GM12878 (cell line): ENCODE data around the gene B3GNT3. TPM values are rescaled to one million over a fixed set of nuclear protein-coding genes. Genes with fewer than 3 reads are reported as not detected.

Experiments
- ATAC-seq: fragments of 200-7000 bp; cut with Tn5 transposase; 3 replicates; pipeline ENCODE4 v1.9.1; 2020; ENCODE audit warnings: mild to moderate bottlenecking, moderate library complexity
- BruUV-seq: library from RNA; stranded (reverse); fragments of 400-500 nt; replicated peaks from 2 replicates; lab custom pipeline; 2021; lab: Mats Ljungman, UMichigan
- CTCF ChIA-PET: fragments of 300-600 bp; sonication (Branson Sonifier 250); formaldehyde crosslinking; extraction: SDS; loops from one replicate; lab custom pipeline; 2021; ENCODE audit warnings: inconsistent platforms; lab: Yijun Ruan, JAX
- POLR2A ChIA-PET: fragments of 350-600 bp; formaldehyde crosslinking; extraction: SDS; loops from one replicate; lab custom pipeline; 2021; ENCODE audit warnings: inconsistent platforms; lab: Charles Lee
- RAD21 ChIA-PET: fragments of 300-600 bp; sonication (Branson Sonifier 250); formaldehyde crosslinking; loops from one replicate; lab custom pipeline; 2023; ENCODE audit warnings: antibody characterized with exemption; ENCODE audit not compliant: unreplicated experiment; lab: Charles Lee
- SMC1A ChIA-PET: fragments of 300-600 bp; sonication (Branson Sonifier 250); formaldehyde crosslinking; loops from one replicate; lab custom pipeline; 2023; ENCODE audit not compliant: unreplicated experiment, uncharacterized antibody; lab: Charles Lee
- DNase-seq: peaks from one replicate; pipeline ENCODE4 v3.0.0-alpha.2; 2011; ENCODE audit warnings: low read depth, low spot score
- FAIRE-seq: peaks from 3 replicates; lab custom pipeline; 2011; peaks lifted over from hg19 to GRCh38; lab: Jason Lieb, UNC
- H2AFZ ChIP-seq: 2 replicates; pipeline ENCODE4 v1.6.0; 2011; ENCODE audit warnings: low read depth, low read length, control low read depth; ENCODE audit not compliant: control insufficient read depth
- H3K27ac ChIP-seq: 2 replicates; pipeline ENCODE4 v1.5.1; 2011; ENCODE audit warnings: control low read depth; ENCODE audit not compliant: control insufficient read depth, insufficient read depth
- H3K27me3 ChIP-seq, 2 experiments: replicated peaks in 1 of 2; 2 replicates each; pipeline versions ENCODE4 v1.6.0 to v1.6.1; 2011; ENCODE audit warnings: low read length in 1 of 2; ENCODE audit not compliant: control insufficient read depth in 2 of 2, insufficient read depth in 2 of 2
- H3K36me3 ChIP-seq, 2 experiments: 2 replicates each; pipeline ENCODE4 v1.5.1; 2011; ENCODE audit warnings: low read length in 1 of 2; ENCODE audit not compliant: control insufficient read depth in 2 of 2, insufficient read depth in 2 of 2
- H3K4me1 ChIP-seq: 2 replicates; pipeline ENCODE4 v1.6.1; 2011; ENCODE audit warnings: mild to moderate bottlenecking, low read length, moderate library complexity, mixed read lengths; ENCODE audit not compliant: control insufficient read depth, insufficient read depth
- H3K4me2 ChIP-seq: 2 replicates; pipeline ENCODE4 v1.6.0; 2011; ENCODE audit warnings: control low read depth; ENCODE audit not compliant: control insufficient read depth, insufficient read depth
- H3K4me3 ChIP-seq: fragments of 200-600 bp; sonication (generic); 2 replicates; pipeline ENCODE4 v1.5.1; 2016
- H3K79me2 ChIP-seq: 2 replicates; pipeline ENCODE4 v1.6.0; 2011; ENCODE audit warnings: low read length; ENCODE audit not compliant: control insufficient read depth, insufficient read depth
- H3K9ac ChIP-seq: 2 replicates; pipeline ENCODE4 v1.8.0; 2011; ENCODE audit warnings: low read length, control low read depth, mixed read lengths; ENCODE audit not compliant: control insufficient read depth, insufficient read depth
- H3K9me3 ChIP-seq: replicated peaks from 3 replicates; pipeline ENCODE4 v1.5.1; 2011; ENCODE audit warnings: mild to moderate bottlenecking, low read length; ENCODE audit not compliant: control insufficient read depth, insufficient read depth
- H4K20me1 ChIP-seq: 2 replicates; pipeline ENCODE4 v1.6.0; 2011; ENCODE audit not compliant: control insufficient read depth, insufficient read depth
- ASH2L ChIP-seq: fragments of 300-600, 200-600 bp; sonication (generic); IDR thresholded peaks from 2 replicates; pipeline ENCODE4 v1.6.1; 2017; ENCODE audit warnings: low read depth, mild to moderate bottlenecking, borderline replicate concordance
- BACH1 ChIP-seq: fragments of 450-650 bp; IDR thresholded peaks from 2 replicates; pipeline ENCODE4 v1.6.1; 2017; ENCODE audit warnings: mild to moderate bottlenecking, borderline replicate concordance
- CHD4 ChIP-seq: fragments of 200-600 bp; sonication (generic); IDR thresholded peaks from 2 replicates; pipeline ENCODE4 v1.6.1; 2016; ENCODE audit warnings: mild to moderate bottlenecking
- HDAC2 ChIP-seq: fragments of 200-600 bp; sonication (generic); IDR thresholded peaks from 2 replicates; pipeline ENCODE4 v1.6.1; 2017
- NR2C1 ChIP-seq: fragments of 450-650 bp; IDR thresholded peaks from 2 replicates; pipeline ENCODE4 v1.6.1; 2017; ENCODE audit warnings: antibody characterized with exemption, mild to moderate bottlenecking, moderate library complexity
- SIX5 ChIP-seq: IDR thresholded peaks from 2 replicates; pipeline ENCODE4 v1.6.1; 2011; ENCODE audit warnings: mild to moderate bottlenecking, low read depth, low read length, moderate library complexity; ENCODE audit not compliant: severe bottlenecking
- WGBS: methylation state at CpG from one replicate; pipeline ENCODE4 v1.1.6; 2016; ENCODE audit warnings: low lambda C conversion rate; ENCODE audit not compliant: insufficient replicate concordance, insufficient coverage; ENCODE audit errors: missing lambda C conversion rate; 5-methylcytosine and 5-hydroxymethylcytosine counted together
- in situ Hi-C: fragments of 300-500 bp; cut with MboI; formaldehyde crosslinking; loops from 9 replicates; pipeline ENCODE4 v1.14.3; 2018; ENCODE audit warnings: mixed read lengths
- intact Hi-C: fragments of 100-400 bp; cut with micrococcal nuclease; formaldehyde crosslinking; loops from one replicate; pipeline ENCODE4 v1.14.2; 2022; ENCODE audit not compliant: unreplicated experiment
- polyA plus RNA-seq, 11 experiments: library from polyadenylated mRNA; depleted of rRNA in 4 of 11; unstranded in 6 of 11; stranded (reverse) in 5 of 11; fragments of >200 nt; fragmentation: Nextera tagmentation in 4 of 11; fragmentation: Illumina TruSeq in 1 of 11; extraction: Ambion mirVana in 4 of 11; extraction: Trizol in 1 of 11; gene quantifications; 1 replicate in 1 of 11; 2 replicates in 10 of 11; pipeline versions ENCODE4 v1.2.1 to v1.2.3, GENCODE V29; 2011 to 2016; ENCODE audit warnings: inconsistent platforms in 2 of 11, missing spikeins in 2 of 11, low read depth in 1 of 11
- total RNA-seq, 4 experiments: library from RNA; depleted of rRNA in 3 of 4; stranded (reverse); fragments of >200 nt in 3 of 4; fragmentation: Illumina TruSeq in 1 of 4; extraction: Trizol in 1 of 4; gene quantifications; 2 replicates each; pipeline versions ENCODE4 v1.2.1 to v1.2.3, GENCODE V29; 2013 to 2021
- TF ChIP-seq, protein P1 (sequence below): fragments of 150-350 bp; IDR thresholded peaks from 2 replicates; pipeline ENCODE4 v1.6.1; 2014; ENCODE audit warnings: mild to moderate bottlenecking, low read depth, low read length
- TF ChIP-seq, protein P2 (sequence below): fragments of 450-650 bp; IDR thresholded peaks from 2 replicates; pipeline ENCODE4 v1.6.1; 2017; ENCODE audit warnings: mild to moderate bottlenecking, moderate library complexity

B3GNT3 gene
- total and polyA plus RNA-seq, 10 of the 15 experiments (the other 5 are each of a cell fraction or from before 2014, with no cell fraction given), result not detected

DNA sequence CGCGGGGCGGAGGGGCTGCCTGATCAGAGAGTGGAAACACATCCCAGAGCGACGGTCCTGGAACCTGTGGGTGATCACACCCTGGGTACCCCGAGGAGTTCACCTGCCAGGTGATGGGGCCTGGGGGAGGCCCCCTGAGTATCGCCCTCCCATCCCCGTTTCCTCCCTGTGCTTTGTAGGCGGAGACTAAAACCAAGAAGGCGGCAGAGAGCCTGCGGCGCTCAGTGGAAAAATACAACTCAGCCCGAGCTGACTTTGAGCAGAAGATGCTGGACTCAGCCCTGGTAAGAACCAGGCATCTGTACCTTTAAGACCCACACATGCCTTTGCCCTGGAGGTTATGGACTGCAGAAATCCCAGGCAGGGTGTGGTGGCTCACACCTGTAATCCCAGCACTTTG, 24.3 kb upstream of the B3GNT3 start:
- FAIRE-seq (no peak), ATAC-seq (no peak), DNase-seq (no peak)
- Histone ChIP-seq H3K4me1 (peaks cover 3% of the 10 kb centered on the region), H3K9ac (no peak overlapping the region), H3K4me3 (no peak overlapping the region), H3K79me2 (no peaks in the 10 kb centered on the region), H3K4me2 (no peak overlapping the region), H2AFZ (no peak overlapping the region), H3K36me3 (peaks cover 11 to 14% of the 10 kb centered on the region in 2 experiments), H3K27me3 (no peaks in the 10 kb centered on the region), H3K9me3 (no peaks in the 10 kb centered on the region), H4K20me1 (no peaks in the 10 kb centered on the region)
- CTCF ChIA-PET, result no interaction called here
- intact Hi-C loops (no loop called here), in situ Hi-C loops (no loop called here)
- RAD21 ChIA-PET, result interaction anchor here (1.4 kb wide), 1 partner anchor 12 kb away, joined by 3 read pairs; no protein-coding TSS in a partner anchor
- no TSS peak for BruUV-seq
- SMC1A ChIA-PET, result interaction anchor here (0.6 kb wide), 1 partner anchor 184 kb away, joined by 3 read pairs; no protein-coding TSS in a partner anchor
- WGBS, result 82% methylated on average over 13 of the region's 13 CpGs
- POLR2A ChIA-PET, result no interaction called here
- TF ChIP-seq, protein P1, sequence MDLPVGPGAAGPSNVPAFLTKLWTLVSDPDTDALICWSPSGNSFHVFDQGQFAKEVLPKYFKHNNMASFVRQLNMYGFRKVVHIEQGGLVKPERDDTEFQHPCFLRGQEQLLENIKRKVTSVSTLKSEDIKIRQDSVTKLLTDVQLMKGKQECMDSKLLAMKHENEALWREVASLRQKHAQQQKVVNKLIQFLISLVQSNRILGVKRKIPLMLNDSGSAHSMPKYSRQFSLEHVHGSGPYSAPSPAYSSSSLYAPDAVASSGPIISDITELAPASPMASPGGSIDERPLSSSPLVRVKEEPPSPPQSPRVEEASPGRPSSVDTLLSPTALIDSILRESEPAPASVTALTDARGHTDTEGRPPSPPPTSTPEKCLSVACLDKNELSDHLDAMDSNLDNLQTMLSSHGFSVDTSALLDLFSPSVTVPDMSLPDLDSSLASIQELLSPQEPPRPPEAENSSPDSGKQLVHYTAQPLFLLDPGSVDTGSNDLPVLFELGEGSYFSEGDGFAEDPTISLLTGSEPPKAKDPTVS, result no peak
- TF ChIP-seq SIX5, result no peak
- TF ChIP-seq, all 136 proteins: peak for 0
- H3K27ac ChIP-seq, result no peak overlapping the region

DNA sequence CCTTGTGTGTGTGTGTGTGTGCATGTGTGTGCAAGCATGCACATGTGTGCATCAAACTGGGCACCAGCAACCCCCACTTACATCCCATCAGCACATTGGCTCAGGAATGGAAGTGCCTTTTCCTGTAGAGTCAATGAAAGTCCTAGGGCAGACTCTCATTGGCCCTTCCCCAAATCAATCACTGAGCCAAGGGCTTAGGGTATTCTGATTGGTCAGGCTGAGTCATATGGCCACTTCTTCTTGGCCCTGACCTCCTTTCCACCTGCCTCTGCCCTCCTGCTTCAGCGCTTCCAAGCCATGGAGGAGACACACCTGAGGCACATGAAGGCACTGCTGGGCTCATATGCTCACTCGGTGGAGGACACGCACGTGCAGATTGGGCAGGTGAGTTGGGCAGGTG, 22.8 kb upstream of the B3GNT3 start:
- intact Hi-C loops (no loop called here), in situ Hi-C loops (no loop called here)
- Histone ChIP-seq H3K9me3 (no peaks in the 10 kb centered on the region), H2AFZ (no peak overlapping the region), H3K4me2 (no peak overlapping the region), H3K4me1 (peaks cover 18% of the 10 kb centered on the region), H3K79me2 (no peaks in the 10 kb centered on the region), H3K9ac (no peak overlapping the region), H4K20me1 (no peaks in the 10 kb centered on the region; the same call in 1 of the 2 replicates), H3K27ac (no peak overlapping the region), H3K36me3 (peaks cover 10 to 11% of the 10 kb centered on the region in 2 experiments), H3K27me3 (no peaks in the 10 kb centered on the region), H3K4me3 (no peak overlapping the region)
- SMC1A ChIA-PET, result interaction anchor here (1.0 to 1.1 kb wide), 2 partner anchors 23 to 32 kb away, joined by 4 read pairs; no protein-coding TSS in a partner anchor
- DNase-seq (no peak), ATAC-seq (no peak), FAIRE-seq (no peak)
- RAD21 ChIA-PET, result interaction anchor here (1.1 kb wide), 1 partner anchor 67 kb away, joined by 3 read pairs; no protein-coding TSS in a partner anchor
- POLR2A ChIA-PET, result no interaction called here
- 100% methylated on average over 4 of the region's 4 CpGs for WGBS
- CTCF ChIA-PET, result no interaction called here
- no TSS peak for BruUV-seq
- TF ChIP-seq CHD4 (no peak), NR2C1 (no peak), HDAC2 (no peak), ASH2L (no peak), BACH1 (no peak)
- TF ChIP-seq, protein P2, sequence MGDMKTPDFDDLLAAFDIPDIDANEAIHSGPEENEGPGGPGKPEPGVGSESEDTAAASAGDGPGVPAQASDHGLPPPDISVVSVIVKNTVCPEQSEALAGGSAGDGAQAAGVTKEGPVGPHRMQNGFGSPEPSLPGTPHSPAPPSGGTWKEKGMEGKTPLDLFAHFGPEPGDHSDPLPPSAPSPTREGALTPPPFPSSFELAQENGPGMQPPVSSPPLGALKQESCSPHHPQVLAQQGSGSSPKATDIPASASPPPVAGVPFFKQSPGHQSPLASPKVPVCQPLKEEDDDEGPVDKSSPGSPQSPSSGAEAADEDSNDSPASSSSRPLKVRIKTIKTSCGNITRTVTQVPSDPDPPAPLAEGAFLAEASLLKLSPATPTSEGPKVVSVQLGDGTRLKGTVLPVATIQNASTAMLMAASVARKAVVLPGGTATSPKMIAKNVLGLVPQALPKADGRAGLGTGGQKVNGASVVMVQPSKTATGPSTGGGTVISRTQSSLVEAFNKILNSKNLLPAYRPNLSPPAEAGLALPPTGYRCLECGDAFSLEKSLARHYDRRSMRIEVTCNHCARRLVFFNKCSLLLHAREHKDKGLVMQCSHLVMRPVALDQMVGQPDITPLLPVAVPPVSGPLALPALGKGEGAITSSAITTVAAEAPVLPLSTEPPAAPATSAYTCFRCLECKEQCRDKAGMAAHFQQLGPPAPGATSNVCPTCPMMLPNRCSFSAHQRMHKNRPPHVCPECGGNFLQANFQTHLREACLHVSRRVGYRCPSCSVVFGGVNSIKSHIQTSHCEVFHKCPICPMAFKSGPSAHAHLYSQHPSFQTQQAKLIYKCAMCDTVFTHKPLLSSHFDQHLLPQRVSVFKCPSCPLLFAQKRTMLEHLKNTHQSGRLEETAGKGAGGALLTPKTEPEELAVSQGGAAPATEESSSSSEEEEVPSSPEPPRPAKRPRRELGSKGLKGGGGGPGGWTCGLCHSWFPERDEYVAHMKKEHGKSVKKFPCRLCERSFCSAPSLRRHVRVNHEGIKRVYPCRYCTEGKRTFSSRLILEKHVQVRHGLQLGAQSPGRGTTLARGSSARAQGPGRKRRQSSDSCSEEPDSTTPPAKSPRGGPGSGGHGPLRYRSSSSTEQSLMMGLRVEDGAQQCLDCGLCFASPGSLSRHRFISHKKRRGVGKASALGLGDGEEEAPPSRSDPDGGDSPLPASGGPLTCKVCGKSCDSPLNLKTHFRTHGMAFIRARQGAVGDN, result no peak
- TF ChIP-seq, protein P1, result no peak
